Hair follicular keratinocyte (primary cell): ENCODE measurements around the gene NLRP3. TPM values are rescaled to one million over a fixed set of nuclear protein-coding genes. Genes with fewer than 3 reads are reported as not detected.

Experiments used
- total RNA-seq: library from RNA; depleted of rRNA; stranded (reverse); fragments of >200 nt; gene quantifications from 2 replicates; pipeline ENCODE4 v1.2.3, GENCODE V29; 2015

Gene NLRP3
- 2.1 and 7.0 TPM in 2 replicates for total RNA-seq

DNA sequence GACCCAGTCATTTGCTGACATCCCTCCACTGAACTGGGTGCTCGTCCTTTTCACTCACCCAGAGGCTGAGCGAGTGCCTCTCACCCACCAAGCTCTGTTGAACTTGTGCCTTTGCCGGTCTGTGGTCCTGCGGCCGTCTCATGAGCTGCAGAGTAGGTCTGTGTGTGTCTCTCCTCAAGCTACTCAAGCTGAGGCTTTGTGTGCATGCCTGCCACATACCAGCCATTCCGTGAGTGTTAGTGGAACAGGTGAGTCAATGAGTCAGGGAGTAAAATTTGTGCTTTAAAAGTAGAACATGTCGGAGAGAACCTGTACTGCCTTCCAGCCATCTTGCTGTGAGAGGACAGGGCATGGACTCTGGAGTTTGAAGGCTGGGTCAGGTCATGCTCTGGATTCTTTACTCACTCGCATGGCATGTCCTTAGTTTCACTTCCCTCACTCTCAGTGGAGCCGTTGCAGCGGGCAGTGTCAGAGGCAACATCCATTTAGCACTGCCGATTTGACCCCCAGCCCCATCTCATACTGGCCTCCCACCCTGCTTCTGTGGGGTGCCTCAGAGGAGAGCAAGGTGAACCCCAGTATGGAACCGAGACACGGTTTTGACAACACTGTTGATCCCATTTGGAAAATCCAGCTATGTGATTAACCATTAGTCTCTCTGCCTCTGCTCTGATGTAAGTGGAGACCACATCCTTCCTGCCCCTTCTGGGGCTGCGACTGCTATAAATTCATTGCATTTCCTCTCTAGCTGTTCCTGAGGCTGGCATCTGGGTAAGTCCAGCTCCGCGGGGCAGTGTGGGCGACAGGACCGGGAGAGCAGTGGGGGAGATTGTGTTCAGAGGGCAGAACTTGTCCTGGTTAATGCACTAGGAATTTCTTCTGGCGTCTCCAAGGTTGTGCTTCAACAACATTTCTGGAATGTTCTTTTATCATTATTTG lies at the start of gene NLRP3:
NLRP3 (plus strand) TSS at position 751 of the 939 bp plus-strand sequence. CDS start 2,628 bp downstream, outside the sequence.

Other genes starting within 250 kb of the NLRP3 start
- gene ZNF124, start 244.2 kb upstream of the NLRP3 start, total RNA-seq = 10.2 and 13.8 TPM in 2 replicates
- gene VN1R5, start 160.1 kb upstream of the NLRP3 start, total RNA-seq = not detected in 2 replicates
- 40.2 and 42.7 TPM in 2 replicates for gene ZNF496, start 84.3 kb upstream of the NLRP3 start, total RNA-seq
- gene OR2B11, start 41.9 kb downstream of the NLRP3 start, total RNA-seq = not detected in 2 replicates
- not detected in 2 replicates for gene OR2C3, start 120.3 kb downstream of the NLRP3 start, total RNA-seq
- not detected in 2 replicates for gene GCSAML, start 133.0 kb downstream of the NLRP3 start, total RNA-seq
- gene OR2G2, start 172.2 kb downstream of the NLRP3 start, total RNA-seq = not detected in 2 replicates
- not detected in 2 replicates for gene OR2G3, start 189.4 kb downstream of the NLRP3 start, total RNA-seq